IMR-90 (cell line): ENCODE results near the gene COL13A1. TPM values are rescaled to one million over a fixed set of nuclear protein-coding genes. Genes with fewer than 3 reads are reported as not detected.

ENCODE experiments used
- ATAC-seq: fragments of 200-7000 bp; cut with Tn5 transposase; 2 replicates; pipeline ENCODE4 v1.9.1; 2020; ENCODE audit warnings: low read depth, mild to moderate bottlenecking, moderate library complexity
- BruUV-seq: library from RNA; stranded (reverse); fragments of 400-500 nt; replicated peaks from 2 replicates; lab custom pipeline; 2021; lab: Mats Ljungman, UMichigan
- CTCF ChIA-PET: fragments of 300-600 bp; formaldehyde crosslinking; extraction: SDS; loops from one replicate; lab custom pipeline; 2021; ENCODE audit warnings: antibody characterized with exemption; lab: Yijun Ruan, JAX
- POLR2A ChIA-PET: fragments of 300-600 bp; sonication (Branson Sonifier 250); formaldehyde crosslinking; loops from one replicate; lab custom pipeline; 2022; ENCODE audit warnings: antibody characterized with exemption; ENCODE audit not compliant: unreplicated experiment; lab: Charles Lee
- DNase-seq: peaks from one replicate; pipeline ENCODE4 v3.0.0; 2013
- H2AFZ ChIP-seq: replicated peaks from 2 replicates; pipeline ENCODE3; 2013; ENCODE audit warnings: low read length, mild to moderate bottlenecking; ENCODE audit not compliant: poor library complexity
- H2AK5ac ChIP-seq: 2 replicates; pipeline ENCODE4 v1.6.1; 2013; ENCODE audit warnings: low read depth, low read length, inconsistent platforms
- H2AK9ac ChIP-seq: replicated peaks from 2 replicates; pipeline ENCODE3; 2013; ENCODE audit warnings: mild to moderate bottlenecking, low read depth, low read length, moderate library complexity; ENCODE audit not compliant: poor library complexity
- H2BK120ac ChIP-seq: 2 replicates; pipeline ENCODE4 v1.6.1; 2013; ENCODE audit warnings: low read depth, low read length, inconsistent platforms
- H2BK15ac ChIP-seq: 3 replicates; pipeline ENCODE4 v1.6.1; 2013; ENCODE audit warnings: low read depth, low read length, inconsistent platforms
- H2BK20ac ChIP-seq: 2 replicates; pipeline ENCODE4 v1.6.1; 2013; ENCODE audit warnings: low read depth, mild to moderate bottlenecking, inconsistent platforms, low read length, moderate library complexity
- H2BK5ac ChIP-seq: 2 replicates; pipeline ENCODE4 v1.6.1; 2013; ENCODE audit warnings: mild to moderate bottlenecking, low read depth, low read length, inconsistent platforms; ENCODE audit not compliant: poor library complexity, severe bottlenecking
- H3K14ac ChIP-seq: replicated peaks from 2 replicates; pipeline ENCODE4 v1.6.1; 2013; ENCODE audit warnings: low read depth, low read length, inconsistent platforms
- H3K18ac ChIP-seq: 2 replicates; pipeline ENCODE4 v1.6.1; 2013; ENCODE audit warnings: low read depth, low read length, control low read depth
- H3K23ac ChIP-seq: 2 replicates; pipeline ENCODE4 v1.6.1; 2013; ENCODE audit warnings: low read depth, low read length, inconsistent platforms
- H3K27ac ChIP-seq: 2 replicates; pipeline ENCODE4 v1.5.1; 2013; ENCODE audit warnings: mild to moderate bottlenecking, control low read depth, low read length; ENCODE audit not compliant: insufficient read depth
- H3K27me3 ChIP-seq: 2 replicates; pipeline ENCODE4 v1.6.1; 2013; ENCODE audit warnings: low read length; ENCODE audit not compliant: control insufficient read depth, insufficient read depth
- H3K36me3 ChIP-seq: 2 replicates; pipeline ENCODE4 v1.6.1; 2013; ENCODE audit warnings: low read length, mixed read lengths; ENCODE audit not compliant: control insufficient read depth, insufficient read depth
- H3K4ac ChIP-seq: 2 replicates; pipeline ENCODE4 v1.6.1; 2013; ENCODE audit warnings: low read depth, low read length, inconsistent platforms
- H3K4me1 ChIP-seq: 2 replicates; pipeline ENCODE4 v1.6.1; 2013; ENCODE audit warnings: low read length, mixed read lengths; ENCODE audit not compliant: control insufficient read depth, insufficient read depth
- H3K4me2 ChIP-seq: 2 replicates; pipeline ENCODE4 v1.6.1; 2013; ENCODE audit warnings: low read depth, mild to moderate bottlenecking, control low read depth, low read length, moderate library complexity
- H3K4me3 ChIP-seq: 2 replicates; pipeline ENCODE4 v1.5.1; 2013; ENCODE audit warnings: low read depth, mild to moderate bottlenecking, control low read depth, low read length, moderate library complexity; ENCODE audit not compliant: insufficient read depth
- H3K56ac ChIP-seq: 2 replicates; pipeline ENCODE4 v1.6.1; 2013; ENCODE audit warnings: low read length, inconsistent platforms; ENCODE audit not compliant: insufficient read depth; ENCODE audit errors: extremely low read depth
- H3K79me1 ChIP-seq, 2 experiments: 2 replicates each; pipeline ENCODE4 v1.6.1; 2013; ENCODE audit warnings: low read length in 2 of 2, inconsistent platforms in 1 of 2, low read depth in 1 of 2
- H3K9ac ChIP-seq: 2 replicates; pipeline ENCODE4 v1.6.1; 2013; ENCODE audit warnings: low read depth, low read length, control low read depth
- H3K9me1 ChIP-seq: 2 replicates; pipeline ENCODE4 v1.6.1; 2013; ENCODE audit warnings: low read length, inconsistent platforms; ENCODE audit not compliant: insufficient read depth
- H3K9me3 ChIP-seq: 2 replicates; pipeline ENCODE4 v1.6.1; 2013; ENCODE audit warnings: low read length; ENCODE audit not compliant: control insufficient read depth, insufficient read depth
- H4K20me1 ChIP-seq: 2 replicates; pipeline ENCODE4 v1.6.1; 2013; ENCODE audit warnings: low read length, inconsistent platforms; ENCODE audit not compliant: insufficient read depth
- H4K5ac ChIP-seq: 2 replicates; pipeline ENCODE4 v1.6.1; 2013; ENCODE audit warnings: mild to moderate bottlenecking, low read depth, low read length, control low read depth
- H4K8ac ChIP-seq, 2 experiments: 2 replicates each; pipeline ENCODE4 v1.6.1; 2013; ENCODE audit warnings: low read depth in 2 of 2, low read length in 2 of 2, control low read depth in 1 of 2, inconsistent platforms in 1 of 2
- H4K91ac ChIP-seq: 2 replicates; pipeline ENCODE4 v1.6.1; 2013; ENCODE audit warnings: low read depth, low read length, inconsistent platforms; ENCODE audit not compliant: insufficient read depth
- FOS ChIP-seq: fragments of 150-350 bp; IDR thresholded peaks from 2 replicates; pipeline ENCODE4 v1.6.1; 2016; ENCODE audit warnings: low read depth, low read length
- WGBS, 2 experiments: methylation state at CpG; one replicate each; pipeline versions ENCODE4 v1.1.5 to v1.1.7; 2013; ENCODE audit warnings: missing lambda C conversion rate in 2 of 2; ENCODE audit not compliant: insufficient read length in 1 of 2; ENCODE audit errors: extremely low coverage in 2 of 2; 5-methylcytosine and 5-hydroxymethylcytosine counted together
- dilution Hi-C: fragments of 300-500 bp; cut with HindIII; formaldehyde crosslinking; loops from one replicate; pipeline ENCODE4 v1.14.3; 2018; ENCODE audit warnings: low sequenced_read_pairs; ENCODE audit not compliant: unreplicated experiment
- in situ Hi-C: fragments of 300-500 bp; cut with MboI; formaldehyde crosslinking; loops from 3 replicates; pipeline ENCODE4 v1.14.3; 2019; ENCODE audit warnings: low sequenced_read_pairs, inconsistent platforms, mixed read lengths
- intact Hi-C: fragments of 100-400 bp; cut with micrococcal nuclease; formaldehyde crosslinking; loops from 2 replicates; pipeline ENCODE4 v1.10.0; 2022
- polyA plus RNA-seq, 3 experiments: library from polyadenylated mRNA; depleted of rRNA; stranded (reverse); fragments of >200 nt; gene quantifications; 2 replicates each; pipeline ENCODE4 v1.2.3, GENCODE V29; 2012; ENCODE audit warnings: low replicate concordance in 1 of 3
- total RNA-seq: library from RNA; depleted of rRNA; stranded (reverse); fragments of >200 nt; gene quantifications from 2 replicates; pipeline ENCODE4 v1.2.3, GENCODE V29; 2012
- TF ChIP-seq, protein P1 (sequence below): fragments of 150-350 bp; IDR thresholded peaks from 2 replicates; pipeline ENCODE4 v1.6.1; 2017; ENCODE audit warnings: mild to moderate bottlenecking, antibody characterized with exemption, low read length, low read depth

Gene COL13A1
- total and polyA plus RNA-seq, 2 of the 4 experiments (the other 2 are of a cell fraction), result 12.2 to 31.3 TPM

DNA sequence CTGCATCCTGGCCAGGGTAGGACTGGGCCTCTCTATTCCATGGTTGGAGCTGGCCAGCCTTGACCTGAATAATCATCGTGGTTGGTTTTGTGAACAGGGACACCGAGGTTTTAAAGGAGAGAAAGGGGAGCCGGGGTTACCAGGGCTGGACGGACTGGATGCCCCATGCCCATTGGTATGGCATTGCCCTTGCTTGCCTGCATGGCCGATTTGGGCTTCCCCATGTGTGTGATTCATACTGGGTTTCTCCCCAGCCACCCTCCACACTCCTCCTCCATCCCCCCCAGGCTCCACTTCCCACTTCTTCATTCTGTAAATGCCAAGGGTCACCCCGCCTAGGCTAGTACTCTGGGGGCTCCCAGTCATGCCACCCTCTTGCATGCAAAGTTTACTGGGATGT is 152.1 kb downstream of the COL13A1 start:
- Histone ChIP-seq H3K9ac (no peak overlapping the region), H4K8ac (no peak overlapping the region), H4K20me1 (no peaks in the 10 kb centered on the region), H2AK5ac (no peak overlapping the region), H3K4me2 (no peak overlapping the region), H3K56ac (no peak overlapping the region), H2BK5ac (no peak overlapping the region), H3K79me1 (no peaks in the 10 kb centered on the region), H2BK15ac (no peak overlapping the region), H3K27ac (no peak overlapping the region), H2AFZ (no peak overlapping the region), H3K4ac (no peak overlapping the region), H3K4me1 (no peaks in the 10 kb centered on the region), H3K36me3 (peaks cover 3% of the 10 kb centered on the region; the same call in 1 of the 2 replicates), H3K9me3 (no peaks in the 10 kb centered on the region), H3K9me1 (peaks cover 5% of the 10 kb centered on the region; the same call in 1 of the 2 replicates), H2AK9ac (no peak overlapping the region), H3K23ac (no peak overlapping the region), H3K4me3 (no peak overlapping the region), H2BK120ac (no peak overlapping the region), H4K91ac (no peak overlapping the region), H2BK20ac (no peak overlapping the region), H3K14ac (no peak overlapping the region), H3K18ac (no peak overlapping the region), H4K5ac (no peak overlapping the region), H3K27me3 (no peaks in the 10 kb centered on the region)
- ATAC-seq (no peak), DNase-seq (no peak)
- CTCF ChIA-PET, result interaction anchor here (1.5 kb wide), 1 partner anchor 10 kb away, joined by 4 read pairs; no protein-coding TSS in a partner anchor
- intact Hi-C loops, result no loop called here
- TF ChIP-seq FOS, result no peak
- TF ChIP-seq, protein P1, sequence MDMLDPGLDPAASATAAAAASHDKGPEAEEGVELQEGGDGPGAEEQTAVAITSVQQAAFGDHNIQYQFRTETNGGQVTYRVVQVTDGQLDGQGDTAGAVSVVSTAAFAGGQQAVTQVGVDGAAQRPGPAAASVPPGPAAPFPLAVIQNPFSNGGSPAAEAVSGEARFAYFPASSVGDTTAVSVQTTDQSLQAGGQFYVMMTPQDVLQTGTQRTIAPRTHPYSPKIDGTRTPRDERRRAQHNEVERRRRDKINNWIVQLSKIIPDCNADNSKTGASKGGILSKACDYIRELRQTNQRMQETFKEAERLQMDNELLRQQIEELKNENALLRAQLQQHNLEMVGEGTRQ, result no peak
- POLR2A ChIA-PET, result no interaction called here
- no TSS peak for BruUV-seq
- 100% methylated on average over 2 of the region's 6 CpGs; no CpG with 5 or more reads in 1 of the 2 experiments for WGBS, 2 experiments
- dilution Hi-C loops, result no loop called here
- in situ Hi-C loops, result no loop called here
